Large intestine (tissue), 3 donors: ENCODE results near the gene SLC25A1. TPM values are rescaled to one million over a fixed set of nuclear protein-coding genes. Genes with fewer than 3 reads are reported as not detected.

Source experiments
- DNase-seq, 2 donors: peaks; one replicate each; pipeline versions ENCODE4 v3.0.0 to v3.0.0-alpha.2; 2013
- H3K27ac ChIP-seq: one replicate; pipeline ENCODE4 v1.5.1; 2013; ENCODE audit warnings: low read length
- H3K27me3 ChIP-seq: 2 replicates; pipeline ENCODE4 v1.6.1; 2013; ENCODE audit warnings: low read length; ENCODE audit not compliant: control insufficient read depth, insufficient read depth
- H3K36me3 ChIP-seq: 2 replicates; pipeline ENCODE4 v1.6.1; 2013; ENCODE audit warnings: low read length; ENCODE audit not compliant: control insufficient read depth, insufficient read depth
- H3K4me1 ChIP-seq: one replicate; pipeline ENCODE4 v1.6.1; 2013; ENCODE audit warnings: low read length; ENCODE audit not compliant: control insufficient read depth, insufficient read depth
- H3K4me3 ChIP-seq: one replicate; pipeline ENCODE4 v1.5.1; 2013; ENCODE audit warnings: low read length
- H3K9me3 ChIP-seq: one replicate; pipeline ENCODE4 v1.6.1; 2013; ENCODE audit warnings: mild to moderate bottlenecking, low read depth, low read length, moderate library complexity; ENCODE audit not compliant: control insufficient read depth
- WGBS: methylation state at CpG from one replicate; pipeline ENCODE4 v1.1.5; 2013; ENCODE audit warnings: low lambda C conversion rate; ENCODE audit not compliant: insufficient coverage; 5-methylcytosine and 5-hydroxymethylcytosine counted together
- polyA plus RNA-seq: library from polyadenylated mRNA; unstranded; fragments of 120-200 nt; gene quantifications from one replicate; pipeline ENCODE4 v1.2.1, GENCODE V29; 2013

Gene SLC25A1
- polyA plus RNA-seq, 1 donor, result 164 TPM

DNA sequence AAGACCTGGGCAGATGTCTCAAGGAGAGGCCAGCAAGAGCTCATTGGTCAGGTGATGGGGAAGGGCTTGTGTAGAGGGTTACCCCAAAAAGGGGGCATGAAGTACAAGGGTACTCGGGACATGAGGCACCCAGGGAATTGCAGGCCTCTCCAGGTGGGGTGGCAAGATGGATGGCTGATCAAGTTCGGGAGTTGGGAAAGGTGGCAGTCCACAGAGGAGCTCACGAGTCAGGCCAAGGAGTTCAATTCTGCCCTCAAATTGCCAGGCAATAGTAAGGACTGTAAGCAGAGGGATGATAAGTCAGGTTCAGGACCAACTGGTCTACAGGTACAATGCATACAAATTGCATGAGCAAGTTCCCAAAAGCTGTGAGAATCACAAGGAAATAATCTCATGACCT is 42.3 kb upstream of the SLC25A1 start:
- H3K27me3 ChIP-seq, result no peaks in the 10 kb centered on the region
- WGBS, result no CpG with 5 or more reads among the region's 3 CpGs
- H3K9me3 ChIP-seq, result no peaks in the 10 kb centered on the region
- H3K27ac ChIP-seq, result no peak overlapping the region
- no peaks in the 10 kb centered on the region for H3K4me1 ChIP-seq
- H3K36me3 ChIP-seq, result peaks cover 4% of the 10 kb centered on the region
- DNase-seq, result no peak
- no peak overlapping the region for H3K4me3 ChIP-seq

DNA sequence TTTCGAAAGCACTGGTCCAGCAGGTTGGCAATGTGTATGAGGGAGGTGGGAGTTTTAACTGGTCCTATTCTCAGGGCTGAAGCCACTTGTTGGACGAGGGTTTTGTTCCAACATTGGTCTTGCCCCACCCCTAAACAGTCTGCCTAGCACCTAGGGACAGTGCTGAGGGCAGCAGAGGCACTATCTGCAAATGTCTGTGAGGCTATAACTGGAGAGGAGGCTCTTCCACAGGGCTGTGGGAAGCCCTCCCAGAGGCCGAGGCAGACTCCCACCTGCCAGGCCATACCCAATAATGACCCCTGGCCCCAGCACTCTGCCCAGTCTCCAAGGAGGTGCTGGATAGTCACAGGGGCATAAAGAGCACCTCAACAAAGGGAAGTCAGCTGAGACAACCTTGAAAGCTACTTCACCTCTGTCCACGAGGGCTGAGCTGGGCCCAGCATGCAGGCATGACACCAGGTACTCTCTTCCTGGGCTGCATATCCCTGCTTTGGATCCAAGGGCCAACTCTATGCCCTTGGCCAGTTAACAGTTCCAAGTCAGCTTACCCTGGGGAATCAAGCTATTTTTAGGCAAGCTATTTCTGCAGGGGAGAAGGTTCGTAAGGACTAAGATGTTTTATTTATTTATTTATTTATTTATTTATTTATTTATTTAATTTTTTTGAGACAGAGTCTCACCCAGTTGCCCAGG is 40.2 kb upstream of the SLC25A1 start:
- Histone ChIP-seq H3K4me1 (no peaks in the 10 kb centered on the region), H3K9me3 (no peaks in the 10 kb centered on the region), H3K4me3 (no peak overlapping the region), H3K27ac (no peak overlapping the region), H3K36me3 (peaks cover 2% of the 10 kb centered on the region), H3K27me3 (no peaks in the 10 kb centered on the region)
- no CpG with 5 or more reads among the region's 5 CpGs for WGBS
- no peak for DNase-seq

DNA sequence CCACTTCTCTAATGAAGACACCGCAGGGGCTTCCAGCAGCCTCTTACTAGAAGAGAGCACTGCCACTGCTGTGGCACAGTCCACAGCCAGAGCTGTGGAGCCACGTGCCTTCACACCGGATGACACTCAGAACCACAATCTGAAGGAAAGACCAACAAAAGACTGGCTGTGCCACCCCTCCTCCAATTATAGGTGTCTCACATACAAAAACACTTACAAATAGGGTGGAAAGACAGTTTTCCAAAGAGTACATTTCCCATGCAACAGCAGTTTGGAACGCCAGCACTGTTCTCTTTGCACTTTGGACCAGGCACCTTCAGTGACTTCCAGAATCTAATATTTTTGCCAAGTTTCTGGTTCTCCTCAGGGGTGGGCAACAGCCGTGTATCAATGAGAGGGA is 38.0 kb upstream of the SLC25A1 start:
- no peak for DNase-seq
- H3K4me1 ChIP-seq, result no peaks in the 10 kb centered on the region
- no peaks in the 10 kb centered on the region for H3K27me3 ChIP-seq
- H3K9me3 ChIP-seq, result no peaks in the 10 kb centered on the region
- H3K4me3 ChIP-seq, result no peak overlapping the region
- WGBS, result 80% methylated on average over 1 of the region's 5 CpGs
- H3K36me3 ChIP-seq, result peaks cover 2% of the 10 kb centered on the region
- H3K27ac ChIP-seq, result no peak overlapping the region

DNA sequence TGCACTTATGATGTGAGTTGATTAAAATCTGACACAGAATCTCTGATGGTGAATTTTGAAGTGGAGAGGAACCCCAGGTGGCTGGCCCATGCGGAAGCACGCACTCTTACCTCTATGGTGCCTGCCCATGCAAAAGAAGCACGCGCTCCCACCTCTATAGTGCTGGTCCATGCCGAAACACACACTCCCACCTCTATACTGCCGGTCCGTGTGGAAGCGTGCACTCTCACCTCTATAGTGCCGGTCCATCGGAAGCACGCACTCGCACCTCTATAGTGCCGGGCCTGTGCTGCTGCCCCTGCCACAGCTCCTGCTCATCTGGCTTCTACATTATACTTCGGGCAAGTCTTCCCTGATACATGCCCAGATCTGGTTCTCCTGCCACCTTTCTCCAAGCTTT is 36.8 kb upstream of the SLC25A1 start:
- Histone ChIP-seq H3K9me3 (no peaks in the 10 kb centered on the region), H3K36me3 (no peaks in the 10 kb centered on the region), H3K27ac (no peak overlapping the region), H3K27me3 (no peaks in the 10 kb centered on the region), H3K4me3 (no peak overlapping the region), H3K4me1 (no peaks in the 10 kb centered on the region)
- DNase-seq, result no peak
- WGBS, result no CpG with 5 or more reads among the region's 14 CpGs

GRCh38 chr22:19214078-19214473 is 35.5 kb upstream of the SLC25A1 start:
- DNase-seq, result no peak
- Histone ChIP-seq H3K9me3 (no peaks in the 10 kb centered on the region), H3K36me3 (peaks cover 2% of the 10 kb centered on the region), H3K27ac (no peak overlapping the region), H3K4me3 (no peak overlapping the region), H3K27me3 (no peaks in the 10 kb centered on the region), H3K4me1 (no peaks in the 10 kb centered on the region)
- no CpG with 5 or more reads among the region's 4 CpGs for WGBS

DNA sequence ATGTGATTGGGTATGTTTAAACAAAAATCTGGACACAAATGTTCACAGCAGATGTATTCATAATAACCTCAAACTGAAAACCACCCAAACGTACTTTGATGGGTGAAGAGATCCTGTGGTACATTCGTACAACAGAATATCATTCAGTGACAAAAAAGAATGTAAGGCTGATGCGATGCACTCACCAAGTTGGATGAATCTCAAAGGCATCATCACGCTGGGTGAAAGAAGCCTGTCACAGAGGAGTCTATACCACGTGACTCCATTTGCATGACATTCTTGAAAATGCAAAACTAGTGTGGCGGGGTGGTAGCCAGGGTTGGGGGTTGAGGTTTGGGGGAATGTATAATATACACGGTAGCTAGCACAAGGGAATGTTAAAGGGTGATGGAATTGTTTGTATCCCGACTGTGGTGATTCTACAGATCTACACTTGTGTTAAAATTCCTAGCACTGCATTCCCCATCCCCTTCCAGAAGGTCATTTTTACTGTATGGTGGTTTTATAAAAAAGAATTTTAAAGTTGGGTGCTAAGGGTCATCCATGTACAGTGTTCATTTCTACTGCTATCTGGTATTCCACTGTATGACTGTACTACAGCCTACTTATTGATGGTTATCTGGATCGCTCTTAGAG is 35.0 kb upstream of the SLC25A1 start:
- Histone ChIP-seq H3K9me3 (no peaks in the 10 kb centered on the region), H3K27me3 (no peaks in the 10 kb centered on the region), H3K36me3 (peaks cover 2% of the 10 kb centered on the region), H3K4me1 (no peaks in the 10 kb centered on the region), H3K4me3 (no peak overlapping the region), H3K27ac (no peak overlapping the region)
- DNase-seq, result no peak
- WGBS, result 90% methylated on average over 2 of the region's 9 CpGs

DNA sequence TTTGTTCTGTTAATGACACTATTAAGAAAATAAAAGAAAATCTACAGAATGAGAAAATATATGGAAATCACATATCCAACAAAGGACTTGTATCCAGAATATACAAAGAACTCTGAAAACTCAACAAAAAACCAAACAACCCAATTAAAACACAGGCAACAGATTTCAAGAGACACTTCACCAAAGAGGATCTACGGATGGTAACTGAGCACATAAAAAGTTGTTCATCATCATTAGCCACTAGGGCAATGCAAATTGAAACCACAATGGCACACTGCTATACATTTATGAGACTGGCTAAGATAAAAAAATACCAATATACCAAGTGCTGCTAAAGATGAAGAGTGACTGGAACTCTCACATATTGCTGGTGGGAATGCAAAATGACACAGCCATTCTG is 34.5 kb upstream of the SLC25A1 start:
- Histone ChIP-seq H3K4me3 (no peak overlapping the region), H3K27me3 (no peaks in the 10 kb centered on the region), H3K9me3 (no peaks in the 10 kb centered on the region), H3K36me3 (peaks cover 2% of the 10 kb centered on the region), H3K4me1 (no peaks in the 10 kb centered on the region), H3K27ac (no peak overlapping the region)
- no peak for DNase-seq
- WGBS, result no CpG with 5 or more reads among the region's 1 CpG

DNA sequence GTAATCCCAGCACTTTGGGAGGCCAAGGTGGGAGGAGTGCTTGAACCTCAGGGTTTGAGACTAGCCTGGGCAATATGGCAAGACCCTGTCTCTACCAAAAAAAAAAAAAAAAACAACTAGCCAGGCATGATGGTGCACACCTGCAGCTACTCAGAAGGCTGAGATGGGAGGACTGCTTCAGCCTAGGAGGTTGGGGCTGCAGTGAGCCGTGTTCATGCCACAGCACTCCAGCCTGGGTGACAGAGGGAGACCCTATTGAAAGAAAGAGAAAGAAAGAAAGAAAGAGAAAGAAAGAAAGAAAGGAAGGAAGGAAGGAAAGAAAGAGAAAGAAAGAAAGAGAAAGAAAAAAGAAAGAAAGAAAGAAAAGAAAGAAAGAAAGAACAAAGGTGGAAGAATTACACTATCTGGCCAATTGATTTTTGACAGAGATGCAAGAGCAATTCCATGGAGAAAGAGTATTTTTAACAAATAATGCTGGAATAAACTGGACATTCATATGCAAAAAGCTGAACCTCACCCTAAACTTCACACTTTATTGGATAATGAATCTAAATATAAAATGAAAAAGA is 33.9 kb upstream of the SLC25A1 start:
- no peaks in the 10 kb centered on the region for H3K4me1 ChIP-seq
- H3K4me3 ChIP-seq, result no peak overlapping the region
- H3K27ac ChIP-seq, result no peak overlapping the region
- H3K27me3 ChIP-seq, result no peaks in the 10 kb centered on the region
- peaks cover 2% of the 10 kb centered on the region for H3K36me3 ChIP-seq
- no peak for DNase-seq
- H3K9me3 ChIP-seq, result no peaks in the 10 kb centered on the region
- WGBS, result 89% methylated on average over 1 of the region's 1 CpG

- WGBS, result no CpG with 5 or more reads among the region's 14 CpGs
- Histone ChIP-seq H3K9me3 (no peaks in the 10 kb centered on the region), H3K27ac (no peak overlapping the region), H3K27me3 (no peaks in the 10 kb centered on the region), H3K4me1 (no peaks in the 10 kb centered on the region), H3K4me3 (no peak overlapping the region), H3K36me3 (peaks cover 2% of the 10 kb centered on the region)
- no peak for DNase-seq
Measured at GRCh38 chr22:19210188-19210587, 31.7 kb upstream of the SLC25A1 start.

- Histone ChIP-seq H3K27me3 (no peaks in the 10 kb centered on the region), H3K36me3 (peaks cover 2% of the 10 kb centered on the region), H3K9me3 (no peaks in the 10 kb centered on the region), H3K4me3 (no peak overlapping the region), H3K4me1 (no peaks in the 10 kb centered on the region), H3K27ac (no peak overlapping the region)
- no peak for DNase-seq
- WGBS, result no CpG with 5 or more reads among the region's 4 CpGs
Measured at GRCh38 chr22:19208287-19208847, 29.8 kb upstream of the SLC25A1 start.
